C4-2B (cell line): Measurements from ENCODE around the gene MKKS.

Experiments
- ZFX ChIP-seq: fragments of 450-650 bp; IDR thresholded peaks from 2 replicates; pipeline ENCODE4 v1.6.1; 2017
- TF ChIP-seq, protein P1 (sequence below): fragments of 450-650 bp; conservative IDR thresholded peaks from 2 replicates; pipeline ENCODE4 v1.5.1; 2017; ENCODE audit warnings: mild to moderate bottlenecking

DNA sequence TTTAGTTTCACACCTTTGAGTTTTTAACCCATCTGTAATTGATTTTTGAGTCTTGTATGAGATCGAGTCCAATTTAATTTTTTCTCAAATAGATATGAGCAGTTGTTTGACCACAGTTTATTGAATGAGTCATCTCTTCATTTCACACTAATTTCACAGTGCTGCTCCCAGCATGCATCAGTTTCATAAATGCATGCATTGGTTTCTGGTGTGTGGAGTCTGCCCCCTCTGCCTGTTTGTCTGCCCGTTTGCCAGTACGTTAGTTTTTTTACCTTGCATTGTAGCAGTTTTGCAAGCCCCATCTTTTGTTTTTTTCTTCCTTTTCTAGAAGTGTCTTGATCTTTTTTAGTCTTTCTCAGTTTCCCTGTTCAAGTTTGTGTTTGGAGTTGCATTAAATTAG is 13.0 kb upstream of the MKKS start:
- TF ChIP-seq, protein P1, sequence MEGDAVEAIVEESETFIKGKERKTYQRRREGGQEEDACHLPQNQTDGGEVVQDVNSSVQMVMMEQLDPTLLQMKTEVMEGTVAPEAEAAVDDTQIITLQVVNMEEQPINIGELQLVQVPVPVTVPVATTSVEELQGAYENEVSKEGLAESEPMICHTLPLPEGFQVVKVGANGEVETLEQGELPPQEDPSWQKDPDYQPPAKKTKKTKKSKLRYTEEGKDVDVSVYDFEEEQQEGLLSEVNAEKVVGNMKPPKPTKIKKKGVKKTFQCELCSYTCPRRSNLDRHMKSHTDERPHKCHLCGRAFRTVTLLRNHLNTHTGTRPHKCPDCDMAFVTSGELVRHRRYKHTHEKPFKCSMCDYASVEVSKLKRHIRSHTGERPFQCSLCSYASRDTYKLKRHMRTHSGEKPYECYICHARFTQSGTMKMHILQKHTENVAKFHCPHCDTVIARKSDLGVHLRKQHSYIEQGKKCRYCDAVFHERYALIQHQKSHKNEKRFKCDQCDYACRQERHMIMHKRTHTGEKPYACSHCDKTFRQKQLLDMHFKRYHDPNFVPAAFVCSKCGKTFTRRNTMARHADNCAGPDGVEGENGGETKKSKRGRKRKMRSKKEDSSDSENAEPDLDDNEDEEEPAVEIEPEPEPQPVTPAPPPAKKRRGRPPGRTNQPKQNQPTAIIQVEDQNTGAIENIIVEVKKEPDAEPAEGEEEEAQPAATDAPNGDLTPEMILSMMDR, result 0 out of 2 replicates have a peak, but pooled peaks have one; percentile 15
- TF ChIP-seq ZFX, result no peak
